Smooth muscle cell of trachea (primary cell): ENCODE results near the gene CBX1. TPM values are rescaled to one million over a fixed set of nuclear protein-coding genes. Genes with fewer than 3 reads are reported as not detected.

ENCODE experiments used
- total RNA-seq: library from RNA; depleted of rRNA; stranded (reverse); fragments of >200 nt; gene quantifications from 2 replicates; pipeline ENCODE4 v1.2.1, GENCODE V29; 2014

The CBX1 gene
- total RNA-seq, result 39.0 and 62.1 TPM in 2 replicates

GRCh38 chr17:48101012-48101720 is at the start of gene CBX1:
TSS of gene CBX1 (minus strand) at chr17:48101478. CDS start at chr17:48077004, 24,474 bp downstream.

GRCh38 chr17:48107137-48108055 is 6.1 kb upstream of the CBX1 start, which contains the start of gene SNX11:
TSS of gene SNX11 (plus strand) at chr17:48107766. CDS start at chr17:48112044, 4,278 bp downstream.

GRCh38 chr17:48047741-48048383 is 53.4 kb downstream of the CBX1 start, which contains the start of gene NFE2L1:
TSS of gene NFE2L1 (plus strand) at chr17:48048359. CDS start at chr17:48051119, 2,760 bp downstream.

GRCh38 chr17:48037036-48037837 is 64.0 kb downstream of the CBX1 start, which contains the start of gene COPZ2:
TSS of gene COPZ2 (minus strand) at chr17:48037797. CDS start at chr17:48037777, 20 bp downstream.

Other genes with a start within 250 kb of the CBX1 start
- gene SP2, start 205.2 kb downstream of the CBX1 start, total RNA-seq, result 1.6 and 1.8 TPM in 2 replicates
- 41.5 and 45.8 TPM in 2 replicates for gene PNPO, start 159.9 kb downstream of the CBX1 start, total RNA-seq
- gene PRR15L, start 143.6 kb downstream of the CBX1 start, total RNA-seq, result not detected in 2 replicates
- gene CDK5RAP3, start 130.4 kb downstream of the CBX1 start, total RNA-seq, result 108 and 111 TPM in 2 replicates
- gene COPZ2, start 63.7 kb downstream of the CBX1 start, total RNA-seq, result 56.3 and 61.9 TPM in 2 replicates
- gene NFE2L1, start 53.1 kb downstream of the CBX1 start, total RNA-seq, result 106 and 166 TPM in 2 replicates
- 10.3 and 14.2 TPM in 2 replicates for gene SNX11, start 6.3 kb upstream of the CBX1 start, total RNA-seq